Measurements from ENCODE around the gene NTF3.

NTF3 gene

DNA sequence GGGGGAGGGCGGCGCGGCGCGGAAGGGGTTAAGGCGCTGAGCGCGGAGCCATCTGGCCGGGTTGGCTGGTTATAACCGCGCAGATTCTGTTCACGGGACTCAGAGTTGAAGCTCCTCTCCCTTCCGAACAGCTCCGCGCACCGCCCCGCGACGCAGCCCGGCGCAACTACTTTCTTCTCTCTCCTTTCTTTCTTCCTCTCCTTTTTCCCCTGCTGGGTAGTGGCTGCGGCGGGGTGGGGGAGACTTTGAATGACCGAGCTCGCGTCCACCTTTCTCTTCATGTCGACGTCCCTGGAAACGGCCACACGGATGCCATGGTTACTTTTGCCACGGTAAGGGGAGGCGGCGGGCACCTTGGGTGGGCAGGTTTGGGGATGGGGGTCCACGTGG is at the start of gene NTF3:
Gene NTF3, plus strand, starts transcription at position 98 of the 390 bp plus-strand sequence. Its CDS starts 217 bp downstream, at position 315.
- Histone ChIP-seq H3K27ac (peak within 1 kb of the TSS in 2 of 21 experiments; percentile 28 to 29), H3K4me3 (peak within 1 kb of the TSS; percentile 11 to 35 (median 25))

DNA sequence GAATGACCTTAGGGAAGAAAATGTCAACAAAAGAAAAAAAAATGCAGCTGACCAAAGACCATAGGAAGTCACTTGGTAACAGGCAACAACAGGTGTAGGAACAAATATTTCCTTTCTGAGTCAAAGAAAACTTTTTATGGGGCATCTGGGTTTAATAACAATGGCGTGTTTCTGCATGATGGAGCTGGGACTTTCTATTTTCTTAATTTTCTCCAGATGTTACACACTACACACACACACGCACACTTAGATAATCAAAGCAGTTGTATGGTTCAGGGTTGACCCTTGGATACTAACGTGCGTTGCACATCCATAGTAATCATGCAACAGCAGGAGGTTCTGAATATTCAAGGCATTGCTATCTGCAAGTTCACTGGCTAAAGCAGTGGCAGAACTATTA is 47.9 kb upstream of the NTF3 start:
- no peak overlapping the region for H3K4me3 ChIP-seq
- H3K27ac ChIP-seq, result no peak overlapping the region

DNA sequence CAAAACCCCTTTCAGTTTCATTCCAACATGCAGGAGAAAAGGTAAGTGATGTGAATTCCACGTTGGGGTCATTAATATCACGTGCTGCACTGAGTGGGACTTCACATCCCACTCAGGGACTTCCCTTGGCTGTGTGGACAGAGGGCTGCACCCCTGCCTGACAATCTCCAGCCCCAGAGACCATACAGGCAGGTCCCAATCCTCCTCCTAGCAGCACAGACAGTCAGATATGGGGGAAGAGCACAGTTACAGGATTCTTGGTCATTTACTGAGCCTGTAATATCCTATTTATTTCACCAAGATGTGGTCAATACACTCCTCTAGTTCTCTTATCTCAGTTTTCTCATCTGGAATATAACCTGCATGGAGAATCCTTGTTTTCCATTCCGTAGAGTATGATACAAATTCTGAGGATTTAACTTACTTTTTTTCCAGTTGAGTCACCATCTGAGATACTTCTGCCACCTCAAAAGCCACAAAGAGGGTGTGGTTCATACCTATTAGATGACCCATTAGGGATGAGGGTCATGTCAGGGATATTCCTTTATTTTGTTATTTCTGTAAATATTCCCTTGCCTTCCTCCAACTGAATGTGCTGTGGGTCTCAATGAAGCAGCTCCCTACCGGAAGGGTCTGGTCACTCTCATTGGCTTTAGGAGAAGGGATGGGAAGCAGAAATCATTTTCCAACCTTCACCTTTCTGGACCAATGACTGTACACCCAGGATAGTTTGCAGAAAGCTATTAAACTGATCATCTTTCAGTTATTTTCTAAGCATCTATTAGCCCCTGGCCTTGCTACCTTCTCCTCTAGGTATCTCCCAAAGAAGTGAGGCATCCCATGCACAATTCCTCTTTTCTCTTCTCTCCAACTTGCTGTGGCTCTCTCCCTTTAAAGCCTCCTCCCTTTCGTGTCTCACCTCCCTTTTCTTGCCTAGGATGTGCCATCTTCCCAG is 43.0 kb upstream of the NTF3 start:
- no peak overlapping the region for H3K4me3 ChIP-seq
- H3K27ac ChIP-seq, result no peak overlapping the region

DNA sequence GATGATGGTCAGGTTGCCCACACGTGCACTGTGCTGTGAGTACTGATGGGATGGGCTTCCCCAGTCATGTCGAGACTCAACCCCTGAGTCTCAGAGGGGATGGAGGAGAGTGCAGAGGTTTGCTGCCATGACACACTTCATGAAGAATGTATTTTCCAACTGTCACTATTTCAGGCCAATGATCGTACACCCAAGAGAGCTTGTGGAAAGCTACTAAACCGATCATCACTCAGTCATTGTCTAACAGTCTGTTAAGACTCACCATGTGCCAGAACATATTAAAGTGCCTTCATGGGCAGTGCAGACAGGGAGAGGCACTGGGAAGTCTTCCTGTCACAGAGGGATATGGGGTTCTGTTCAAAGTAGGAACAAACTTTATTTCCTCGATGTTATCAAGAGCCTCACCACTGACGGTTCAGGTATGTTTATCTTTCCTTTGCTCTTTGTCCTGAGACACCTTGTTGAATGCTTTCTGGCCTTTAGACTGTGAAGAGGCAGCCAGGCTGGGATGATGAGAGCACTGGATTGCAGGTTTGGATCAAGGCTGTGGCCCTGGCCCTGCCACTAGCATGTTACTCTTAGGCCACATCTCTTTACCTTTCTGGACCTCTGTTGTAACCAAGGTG is 41.6 kb upstream of the NTF3 start:
- no peak overlapping the region for H3K27ac ChIP-seq

DNA sequence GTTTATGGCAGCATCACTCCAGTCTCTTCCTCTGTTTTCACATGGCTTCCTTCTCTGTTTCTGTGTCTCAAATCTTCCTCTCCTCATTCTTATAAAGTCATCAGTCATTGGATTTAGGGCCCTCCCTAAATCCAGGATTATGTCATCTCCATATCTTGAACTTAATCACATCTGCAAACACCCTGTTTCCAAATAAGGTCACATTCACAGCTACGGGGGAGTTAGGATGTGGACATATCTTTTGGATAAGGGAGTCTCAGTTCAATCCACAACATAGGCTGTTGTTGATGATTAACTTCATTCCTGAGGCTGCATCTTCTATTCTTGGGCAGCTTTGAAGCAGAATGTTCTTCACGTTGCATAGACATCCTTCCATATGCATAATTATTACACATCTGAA is 40.3 kb upstream of the NTF3 start:
- Histone ChIP-seq H3K4me3 (no peak overlapping the region), H3K27ac (no peak overlapping the region)

More for the DNA sequence above, 41.6 kb upstream of the NTF3 start:
- H3K4me3 ChIP-seq, result no peak overlapping the region

DNA sequence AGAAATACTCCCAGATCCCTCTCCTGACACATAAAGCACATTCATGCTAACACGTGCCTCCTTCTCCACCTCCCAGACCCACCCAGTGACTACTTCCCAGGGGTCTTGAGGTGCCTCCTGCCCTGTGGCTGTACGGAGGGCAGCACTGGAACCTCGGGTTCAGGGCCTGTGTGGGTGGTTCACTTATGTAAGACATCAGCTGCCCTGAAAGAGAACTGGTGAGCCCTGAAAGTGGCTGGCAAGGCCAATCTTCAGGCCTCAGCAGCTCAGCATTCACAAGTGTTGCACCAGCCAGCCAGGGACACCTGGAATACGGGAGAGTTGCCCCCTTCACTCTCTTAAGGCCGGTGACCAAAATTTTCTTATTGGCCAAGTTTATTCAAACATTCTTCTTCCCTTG is 38.9 kb upstream of the NTF3 start:
- H3K4me3 ChIP-seq, result no peak overlapping the region
- no peak overlapping the region for H3K27ac ChIP-seq

DNA sequence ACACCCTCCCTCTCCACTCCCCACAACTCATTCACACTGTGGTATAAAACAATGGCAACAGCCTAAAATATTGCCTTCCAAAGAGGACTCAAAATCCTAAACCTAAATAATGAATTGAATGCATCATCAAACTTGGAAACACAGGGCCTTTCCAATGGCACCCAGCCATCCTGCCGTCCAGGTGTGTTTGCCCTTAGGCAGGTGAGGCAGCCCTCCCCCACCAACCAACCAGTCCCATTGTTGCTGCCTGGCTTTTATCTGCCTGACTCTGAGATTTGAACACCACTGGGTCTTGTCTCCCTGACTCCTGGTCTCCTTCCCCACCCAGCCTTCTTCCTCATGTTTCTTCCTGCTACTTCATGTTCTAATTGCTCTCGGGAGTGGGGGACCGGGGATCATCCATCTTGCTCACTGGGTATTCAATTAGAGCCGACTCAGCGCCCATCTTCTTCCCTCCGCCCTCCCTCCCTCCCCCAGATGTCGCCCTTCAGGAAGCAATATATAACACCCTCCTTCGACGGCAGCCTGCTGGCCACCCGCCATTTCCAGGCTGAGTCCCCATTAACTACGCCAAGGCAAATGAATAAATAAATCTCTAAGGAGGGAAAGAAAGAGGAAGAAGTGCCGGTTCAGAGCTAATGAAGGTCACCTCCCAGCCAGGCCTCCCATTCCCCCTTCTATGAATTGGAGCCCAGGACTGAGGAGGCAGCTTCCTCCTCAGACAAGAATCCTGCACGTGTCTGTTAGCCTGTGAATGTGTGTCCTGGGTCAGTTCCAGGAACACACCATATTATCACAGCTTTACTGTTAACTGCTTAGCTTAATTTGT is 36.3 kb upstream of the NTF3 start:
- Histone ChIP-seq H3K27ac (no peak overlapping the region), H3K4me3 (no peak overlapping the region)

DNA sequence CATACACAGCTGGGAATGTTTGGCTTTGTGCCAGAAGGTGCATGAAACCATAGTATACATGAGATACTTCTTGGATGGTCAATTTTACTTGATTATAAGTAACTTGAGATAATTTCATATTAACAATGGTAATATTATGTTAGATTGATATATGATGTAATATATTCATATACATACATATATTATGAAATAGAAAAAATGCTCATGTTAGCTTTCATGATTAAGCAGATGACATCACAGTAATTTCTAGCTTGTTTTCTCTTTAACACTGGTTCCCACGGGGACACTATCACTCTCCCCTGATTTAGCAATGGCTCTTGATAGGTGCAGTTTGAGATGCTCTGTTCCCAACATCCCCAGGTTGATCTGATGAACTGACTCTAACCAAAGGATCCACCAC is 35.4 kb upstream of the NTF3 start:
- Histone ChIP-seq H3K27ac (no peak overlapping the region), H3K4me3 (no peak overlapping the region)

DNA sequence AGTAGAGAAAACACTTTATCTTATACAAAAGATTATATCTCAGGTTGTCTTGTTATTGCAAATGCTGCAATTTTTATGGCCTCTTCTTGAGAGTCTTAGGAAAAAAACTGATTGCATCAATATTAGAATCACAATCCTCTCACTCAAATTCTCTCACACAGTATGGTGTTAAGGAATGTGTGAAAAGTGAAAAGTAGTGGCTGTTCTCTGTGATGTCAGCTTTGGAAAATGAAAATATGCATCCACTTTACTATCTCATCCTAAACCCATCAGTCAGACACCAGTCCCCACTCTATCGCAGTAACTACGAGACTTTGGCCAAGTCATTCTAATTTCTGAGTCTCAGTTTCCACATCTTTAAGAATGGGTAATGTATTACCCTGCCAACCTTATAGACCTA is 32.6 kb upstream of the NTF3 start:
- Histone ChIP-seq H3K4me3 (no peak overlapping the region), H3K27ac (no peak overlapping the region)

DNA sequence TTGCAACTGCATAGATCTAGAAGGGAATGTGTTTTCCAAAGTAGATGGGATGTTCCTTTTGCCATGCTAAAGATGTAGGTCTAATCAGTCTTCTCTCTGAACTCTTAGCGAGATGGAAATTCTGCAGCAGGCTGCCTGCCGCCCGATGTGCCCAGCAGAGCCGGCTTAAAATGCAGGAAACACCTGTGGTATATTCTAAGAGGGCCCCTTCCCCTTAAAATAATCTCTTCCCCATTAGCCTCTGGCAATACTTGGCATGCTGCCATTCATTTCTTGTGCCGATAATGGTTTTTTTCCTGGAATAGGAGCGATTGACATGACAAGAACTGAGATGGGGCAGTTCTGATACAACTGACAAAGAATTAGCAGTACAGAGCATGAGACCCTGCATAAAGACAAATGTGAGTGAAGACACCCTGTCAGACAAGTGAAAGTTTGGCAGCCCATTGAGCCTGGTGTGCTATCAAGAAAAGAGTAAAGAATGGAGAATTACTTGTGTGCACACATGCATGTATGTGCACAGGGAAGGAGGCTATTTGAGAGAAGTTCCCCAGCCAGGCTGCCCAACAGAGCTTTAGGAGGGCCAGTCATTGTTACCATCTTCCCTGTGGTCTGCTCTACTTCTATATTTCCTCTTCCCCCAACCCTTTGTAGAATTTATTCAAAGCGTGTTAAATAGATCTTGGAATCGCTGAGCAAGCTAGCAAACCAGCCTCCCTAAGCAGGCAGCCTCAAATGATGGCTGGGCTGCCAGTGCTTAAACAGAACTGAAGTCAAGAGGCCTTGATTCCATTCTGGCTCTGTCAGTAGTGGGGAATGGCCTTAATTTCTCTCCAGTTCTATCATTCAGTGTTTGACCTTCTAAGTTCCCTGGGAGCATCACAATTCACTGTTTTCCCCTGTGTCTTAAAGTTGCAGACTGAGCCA is 29.6 kb upstream of the NTF3 start:
- no peak overlapping the region for H3K27ac ChIP-seq
- H3K4me3 ChIP-seq, result no peak overlapping the region

DNA sequence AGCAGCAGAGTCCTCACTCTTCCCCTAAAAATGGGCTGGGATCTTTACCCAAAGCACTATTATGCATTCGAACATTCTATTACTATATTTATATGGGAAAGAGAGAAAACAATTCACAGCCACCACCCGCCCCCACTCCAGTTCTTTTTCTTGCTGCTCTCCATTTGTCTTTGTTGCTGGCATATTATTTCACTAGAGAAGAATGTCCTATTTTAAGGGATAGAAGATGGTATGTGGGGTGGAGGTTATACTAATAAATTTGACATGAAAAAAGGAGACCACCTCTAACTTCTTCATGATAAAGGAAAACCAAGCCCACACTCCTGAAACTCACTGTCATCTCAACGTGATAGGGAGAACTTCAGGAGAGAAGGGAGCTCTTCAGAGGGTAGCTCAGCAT is 28.5 kb upstream of the NTF3 start:
- H3K4me3 ChIP-seq, result no peak overlapping the region
- H3K27ac ChIP-seq, result no peak overlapping the region

DNA sequence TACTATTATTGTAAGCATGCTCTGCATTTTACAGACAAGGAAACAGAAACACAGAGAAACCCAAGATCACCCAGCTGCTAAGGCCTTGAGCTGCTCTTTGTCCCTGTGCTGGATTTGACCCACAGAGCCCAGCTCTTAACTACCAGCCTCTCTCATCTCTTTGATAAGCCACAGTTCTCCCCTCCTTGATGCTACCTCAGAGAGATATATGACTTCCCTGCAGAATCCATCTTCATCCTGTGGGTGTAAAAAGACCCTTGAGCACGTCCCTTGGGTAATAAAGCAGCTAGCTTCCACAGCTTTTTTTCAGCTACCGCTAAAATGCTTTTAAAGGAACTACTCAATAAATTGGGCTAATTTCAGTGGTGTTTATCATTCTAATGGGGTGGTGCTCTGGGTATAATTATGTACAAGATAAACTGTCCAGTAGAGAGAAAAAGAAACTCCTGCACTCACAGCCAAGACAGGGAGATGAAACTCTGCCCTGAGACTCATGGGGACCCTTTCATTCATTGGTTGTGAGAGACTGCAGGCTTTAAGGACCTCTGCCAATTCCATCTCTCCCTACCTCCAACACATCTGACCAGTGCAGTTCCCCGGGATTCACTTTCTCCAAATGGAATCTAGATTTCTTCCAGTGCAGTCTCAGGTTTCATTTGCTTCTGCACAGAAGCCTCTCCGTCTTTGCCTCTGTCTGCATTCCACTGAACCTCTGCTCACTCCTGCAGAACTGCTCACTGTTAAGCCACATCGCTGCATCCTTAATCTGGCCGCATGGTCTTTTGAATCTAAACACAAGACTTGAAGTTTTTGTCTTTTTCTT is 24.7 kb upstream of the NTF3 start:
- H3K4me3 ChIP-seq, result no peak overlapping the region
- no peak overlapping the region for H3K27ac ChIP-seq

DNA sequence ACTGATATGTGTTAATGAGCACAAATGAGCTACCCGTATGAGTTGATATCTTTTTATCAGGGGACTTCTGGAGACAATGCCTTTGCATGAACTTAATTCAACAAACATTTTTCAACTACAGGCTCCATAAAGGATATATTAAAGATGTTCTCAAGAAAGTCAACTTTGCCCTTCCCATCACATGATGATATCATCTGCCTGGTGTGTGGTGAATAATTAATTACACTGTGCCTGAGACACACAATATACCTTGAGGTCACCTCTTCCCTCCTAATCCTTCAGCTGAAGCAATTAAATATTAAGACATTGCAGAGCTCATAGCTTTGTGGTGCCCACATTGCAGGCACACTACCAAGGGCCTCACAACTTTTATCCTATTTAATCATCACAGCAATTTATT is 22.3 kb upstream of the NTF3 start:
- no peak overlapping the region for H3K4me3 ChIP-seq
- no peak overlapping the region for H3K27ac ChIP-seq

DNA sequence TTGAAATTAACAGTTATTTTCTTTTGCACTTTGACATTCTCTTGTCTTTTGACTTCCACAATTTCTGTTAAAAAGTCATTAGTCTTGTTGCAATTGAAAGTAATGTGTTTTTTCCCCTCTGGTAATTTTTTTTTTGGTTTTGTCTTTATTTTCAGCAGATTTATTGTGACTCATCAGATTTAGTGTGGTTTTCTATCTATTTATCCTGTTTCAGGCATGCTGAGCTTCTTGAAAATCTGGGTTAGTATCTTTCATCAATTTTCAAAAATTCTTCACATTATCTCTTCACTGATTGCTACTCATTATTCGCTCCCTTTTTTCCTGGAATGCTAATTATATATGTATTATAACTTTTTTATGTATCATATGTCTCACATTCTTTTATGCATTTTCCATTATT is 15.3 kb upstream of the NTF3 start:
- no peak overlapping the region for H3K27ac ChIP-seq
- H3K4me3 ChIP-seq, result no peak overlapping the region

DNA sequence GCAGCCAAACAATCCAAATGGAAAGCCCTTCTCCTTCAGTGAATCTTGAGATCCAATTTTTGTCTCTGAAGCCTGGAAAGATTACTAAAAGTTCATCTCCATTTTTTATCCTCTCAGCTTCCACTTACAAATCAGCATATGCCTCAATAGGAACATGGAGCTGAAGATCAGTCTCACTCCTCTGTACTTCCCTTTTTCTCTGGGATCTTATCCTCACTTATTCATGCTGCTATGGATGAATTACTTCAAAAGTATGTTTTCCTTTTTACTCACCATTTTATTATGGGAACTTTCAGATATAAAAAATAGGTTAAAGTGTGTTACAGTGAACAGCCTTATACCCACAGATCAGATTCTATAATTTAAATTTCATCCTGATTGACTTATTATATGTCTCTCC is 14.4 kb upstream of the NTF3 start:
- Histone ChIP-seq H3K4me3 (no peak overlapping the region), H3K27ac (no peak overlapping the region)

DNA sequence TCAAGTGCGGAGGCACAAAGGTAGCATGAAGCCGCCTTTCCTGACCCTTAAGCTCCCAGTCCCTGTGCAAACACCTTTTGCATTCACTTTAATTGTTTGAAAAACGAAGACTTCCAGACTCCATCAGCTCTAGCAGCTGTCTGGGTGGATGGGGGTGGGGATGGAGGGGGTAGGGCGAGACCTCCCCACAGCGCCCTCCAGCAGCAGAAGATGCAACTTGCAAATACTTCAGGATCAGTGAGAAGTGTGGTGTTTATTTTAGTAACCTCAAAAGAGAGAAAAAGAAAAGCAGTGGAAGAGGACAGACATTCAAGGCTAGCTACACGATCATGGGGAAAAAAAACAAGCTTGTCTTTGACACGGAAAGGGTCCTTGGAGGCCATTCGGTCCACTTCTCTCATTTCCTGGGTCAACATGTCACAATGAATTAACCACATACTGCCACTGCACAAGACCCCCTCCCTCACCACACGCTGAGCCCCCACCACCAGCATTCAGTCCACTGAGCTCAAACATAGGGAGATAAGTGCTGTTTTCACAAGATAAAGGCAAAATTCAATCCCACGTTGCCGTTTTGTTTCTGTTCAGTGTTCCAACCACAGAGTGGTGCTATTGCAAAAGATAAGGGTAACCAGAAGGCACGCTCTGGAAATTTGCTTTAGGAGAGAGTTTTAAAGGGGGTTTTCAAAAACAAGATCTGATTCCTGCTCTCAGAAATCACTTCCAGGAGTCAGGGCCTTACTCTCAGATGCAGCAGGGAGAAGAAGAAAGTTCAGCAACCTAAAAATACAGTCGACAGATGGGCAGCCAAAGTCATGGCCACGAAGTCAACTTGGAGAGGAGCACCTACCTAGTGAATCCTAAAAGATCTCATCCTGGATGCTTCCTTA is 3.3 kb upstream of the NTF3 start:
- Histone ChIP-seq H3K4me3 (no peak overlapping the region), H3K27ac (no peak overlapping the region)

DNA sequence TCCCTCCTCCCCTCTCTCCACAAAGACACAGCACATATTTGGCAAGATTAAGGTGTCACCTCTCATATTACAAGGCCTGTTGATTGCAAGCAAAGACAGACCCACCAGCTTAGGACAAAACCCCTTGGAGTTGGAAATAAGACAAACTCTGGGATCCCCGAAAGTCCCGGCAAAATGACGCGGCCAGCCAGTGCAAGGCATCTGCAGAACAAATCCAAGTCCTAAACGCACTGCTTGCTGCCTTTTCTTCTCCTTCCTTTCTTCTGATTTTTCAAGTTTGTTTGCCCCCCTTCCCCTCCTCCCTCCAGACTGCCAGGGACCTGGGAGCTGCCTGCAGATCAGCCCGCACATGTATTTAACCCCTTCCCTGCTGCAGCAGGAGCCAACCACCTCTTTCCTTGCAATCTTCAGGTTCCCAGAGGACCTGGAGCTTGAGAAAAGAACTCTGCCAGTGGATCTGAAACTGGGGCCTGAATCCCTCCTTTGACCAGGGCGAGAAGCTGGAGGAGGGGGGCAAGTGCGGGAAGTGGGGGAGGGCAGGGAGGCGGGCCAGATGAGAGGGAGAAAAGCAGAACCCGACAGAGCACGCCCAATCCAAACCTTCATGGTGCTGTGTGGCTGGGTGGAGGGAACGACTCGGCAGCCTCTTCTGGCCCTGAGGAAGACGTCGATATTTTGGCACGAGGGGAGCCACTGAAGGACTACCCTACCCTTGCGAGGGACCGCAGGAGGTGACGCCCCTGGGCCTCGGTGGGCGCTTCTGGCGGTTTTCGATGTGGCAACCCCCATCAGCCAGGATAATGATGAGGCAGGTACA is 2.0 kb upstream of the NTF3 start:
- no peak overlapping the region for H3K4me3 ChIP-seq
- H3K27ac ChIP-seq, result no peak overlapping the region

Measured in skin epidermis (tissue), 12 donors.